Ramos (cell line): Measurements from ENCODE around the gene MED27.

Experiments
- in situ Hi-C: fragments of 300-500 bp; cut with MboI; formaldehyde crosslinking; loops from one replicate; pipeline ENCODE4 v1.14.3; 2022; ENCODE audit warnings: low sequenced_read_pairs; ENCODE audit not compliant: unreplicated experiment

MED27 gene

GRCh38 chr9:131892162-131892707 is 187.4 kb downstream of the MED27 start:
- in situ Hi-C loops: no loop called here

- in situ Hi-C loops: no loop called here
These were observed 188.1 kb downstream of the MED27 start for GRCh38 chr9:131891598-131891997.

- in situ Hi-C loops: no loop called here
These were observed 190.0 kb downstream of the MED27 start for GRCh38 chr9:131889437-131890251.

GRCh38 chr9:131888923-131889322 is 190.7 kb downstream of the MED27 start:
- in situ Hi-C loops: no loop called here

GRCh38 chr9:131887680-131888079 is 192.0 kb downstream of the MED27 start:
- in situ Hi-C loops: no loop called here

GRCh38 chr9:131886826-131887225 is 192.8 kb downstream of the MED27 start:
- in situ Hi-C loops: no loop called here

- in situ Hi-C loops: no loop called here
These were observed 194.5 kb downstream of the MED27 start for GRCh38 chr9:131885144-131885609.

GRCh38 chr9:131884222-131884621 is 195.4 kb downstream of the MED27 start:
- in situ Hi-C loops: no loop called here

GRCh38 chr9:131880833-131881583 is 198.7 kb downstream of the MED27 start:
- in situ Hi-C loops: no loop called here

- in situ Hi-C loops: no loop called here
These were observed 199.8 kb downstream of the MED27 start for GRCh38 chr9:131879911-131880290.

- in situ Hi-C loops: no loop called here
These were observed 200.3 kb downstream of the MED27 start for GRCh38 chr9:131879181-131879910.

GRCh38 chr9:131876486-131876885 is 203.2 kb downstream of the MED27 start:
- in situ Hi-C loops: no loop called here

- in situ Hi-C loops: no loop called here
These were observed 203.7 kb downstream of the MED27 start for GRCh38 chr9:131875828-131876485.

GRCh38 chr9:131874916-131875670 is 204.6 kb downstream of the MED27 start:
- in situ Hi-C loops: no loop called here

GRCh38 chr9:131874447-131874846 is 205.2 kb downstream of the MED27 start:
- in situ Hi-C loops: no loop called here

GRCh38 chr9:131873891-131874440 is 205.7 kb downstream of the MED27 start:
- in situ Hi-C loops: no loop called here

GRCh38 chr9:131873335-131873734 is 206.3 kb downstream of the MED27 start:
- in situ Hi-C loops: no loop called here

GRCh38 chr9:131872702-131873101 is 207.0 kb downstream of the MED27 start:
- in situ Hi-C loops: no loop called here

GRCh38 chr9:131872006-131872405 is 207.7 kb downstream of the MED27 start:
- in situ Hi-C loops: no loop called here
